Measurements from ENCODE around the gene DLG2.

GRCh38 chr11:85627998-85628770 lies 1.0 kb upstream of the DLG2 start, which contains the start of gene TMEM126B:
- TF ChIP-seq CTCF (conservative IDR thresholded peaks at IDR 0.05 in 1 of 2, IDR thresholded peaks at IDR 0.05 in 1 of 2; ENCODE audit: extremely low read depth in 1 of 2, insufficient read depth in 1 of 2, low read depth in 1 of 2, low read length in 2 of 2) (no peak), EZH2 (IDR thresholded peaks at IDR 0.05; ENCODE audit: borderline replicate concordance, low read length) (no peak)
